Loucy (cell line): Measurements from ENCODE around the gene ERMAP.
A peak's percentile ranks its signal among the peaks of the same experiment; 100 is the strongest.

Experiments used
- EZH2phosphoT487 ChIP-seq: fragments of 200-600 bp; IDR thresholded peaks from 2 replicates; pipeline ENCODE4 v1.6.1; 2018; ENCODE audit warnings: antibody characterized with exemption, mild to moderate bottlenecking, moderate library complexity, borderline replicate concordance
- TF ChIP-seq, protein P1 (sequence below): fragments of 200-600 bp; sonication (generic); conservative IDR thresholded peaks from 2 replicates; pipeline ENCODE4 v1.5.1; 2014; ENCODE audit warnings: mild to moderate bottlenecking, antibody characterized with exemption, low read length

DNA sequence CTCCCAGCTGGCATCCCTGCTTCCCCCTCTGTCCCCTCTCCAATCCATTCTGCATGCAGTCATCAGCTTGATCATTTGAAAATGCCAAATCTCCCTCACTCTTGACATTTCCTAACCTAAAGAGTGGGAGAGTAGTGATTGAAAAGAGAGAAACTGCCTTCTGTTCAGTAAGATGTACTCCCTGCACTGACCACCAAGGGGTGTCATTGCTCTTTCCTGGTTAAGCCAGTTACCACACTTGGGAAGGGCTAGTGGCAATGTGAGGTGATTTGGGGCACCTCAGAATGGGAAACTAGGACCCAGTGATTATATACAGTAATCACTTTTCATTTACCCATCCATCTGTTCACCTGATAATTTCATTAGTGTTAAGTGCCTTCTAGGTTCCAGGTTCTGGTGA, 39.1 kb upstream of the ERMAP start:
- TF ChIP-seq, protein P1, sequence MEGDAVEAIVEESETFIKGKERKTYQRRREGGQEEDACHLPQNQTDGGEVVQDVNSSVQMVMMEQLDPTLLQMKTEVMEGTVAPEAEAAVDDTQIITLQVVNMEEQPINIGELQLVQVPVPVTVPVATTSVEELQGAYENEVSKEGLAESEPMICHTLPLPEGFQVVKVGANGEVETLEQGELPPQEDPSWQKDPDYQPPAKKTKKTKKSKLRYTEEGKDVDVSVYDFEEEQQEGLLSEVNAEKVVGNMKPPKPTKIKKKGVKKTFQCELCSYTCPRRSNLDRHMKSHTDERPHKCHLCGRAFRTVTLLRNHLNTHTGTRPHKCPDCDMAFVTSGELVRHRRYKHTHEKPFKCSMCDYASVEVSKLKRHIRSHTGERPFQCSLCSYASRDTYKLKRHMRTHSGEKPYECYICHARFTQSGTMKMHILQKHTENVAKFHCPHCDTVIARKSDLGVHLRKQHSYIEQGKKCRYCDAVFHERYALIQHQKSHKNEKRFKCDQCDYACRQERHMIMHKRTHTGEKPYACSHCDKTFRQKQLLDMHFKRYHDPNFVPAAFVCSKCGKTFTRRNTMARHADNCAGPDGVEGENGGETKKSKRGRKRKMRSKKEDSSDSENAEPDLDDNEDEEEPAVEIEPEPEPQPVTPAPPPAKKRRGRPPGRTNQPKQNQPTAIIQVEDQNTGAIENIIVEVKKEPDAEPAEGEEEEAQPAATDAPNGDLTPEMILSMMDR: peak; percentile 92
- TF ChIP-seq EZH2phosphoT487: no peak
